CD4-positive, alpha-beta T cell treated with Interleukin-12 subunit alpha and Interleukin-12 subunit beta, for 1 hour (primary cell): ENCODE results near the gene ADAMTS12.

Experiments used
- DNase-seq: peaks from one replicate; pipeline ENCODE4 v3.0.0-alpha.2; 2020

Gene ADAMTS12

GRCh38 chr5:33701951-33702350 is 189.8 kb downstream of the ADAMTS12 start:
- DNase-seq: no peak

GRCh38 chr5:33701251-33701650 is 190.5 kb downstream of the ADAMTS12 start:
- DNase-seq: no peak

GRCh38 chr5:33696411-33696810 is 195.4 kb downstream of the ADAMTS12 start:
- DNase-seq: no peak

GRCh38 chr5:33692980-33693379 is 198.8 kb downstream of the ADAMTS12 start:
- no peak for DNase-seq

- no peak for DNase-seq
Observed at GRCh38 chr5:33691856-33692255, 199.9 kb downstream of the ADAMTS12 start.

- DNase-seq: no peak
Observed at GRCh38 chr5:33690374-33691135, 201.2 kb downstream of the ADAMTS12 start.

GRCh38 chr5:33688526-33688925 is 203.3 kb downstream of the ADAMTS12 start:
- no peak for DNase-seq

- no peak for DNase-seq
Observed at GRCh38 chr5:33688066-33688465, 203.7 kb downstream of the ADAMTS12 start.

- DNase-seq: no peak
Observed at GRCh38 chr5:33685873-33686755, 205.7 kb downstream of the ADAMTS12 start.

GRCh38 chr5:33684496-33685159 is 207.2 kb downstream of the ADAMTS12 start:
- no peak for DNase-seq

GRCh38 chr5:33679791-33680190 is 212.0 kb downstream of the ADAMTS12 start:
- no peak for DNase-seq

GRCh38 chr5:33675958-33676464 is 215.8 kb downstream of the ADAMTS12 start:
- no peak for DNase-seq

GRCh38 chr5:33671700-33672291 is 220.0 kb downstream of the ADAMTS12 start:
- no peak for DNase-seq

- no peak for DNase-seq
Observed at GRCh38 chr5:33662722-33663427, 228.9 kb downstream of the ADAMTS12 start.

- no peak for DNase-seq
Observed at GRCh38 chr5:33659526-33660169, 232.1 kb downstream of the ADAMTS12 start.

GRCh38 chr5:33657804-33658440 is 233.9 kb downstream of the ADAMTS12 start:
- no peak for DNase-seq

GRCh38 chr5:33657176-33657575 is 234.6 kb downstream of the ADAMTS12 start:
- DNase-seq: no peak

GRCh38 chr5:33650911-33651310 is 240.9 kb downstream of the ADAMTS12 start:
- no peak for DNase-seq

GRCh38 chr5:33649549-33650482 is 242.0 kb downstream of the ADAMTS12 start:
- no peak for DNase-seq
